Lower leg skin (tissue), 4 donors: ENCODE results near the gene CEP350. TPM values are rescaled to one million over a fixed set of nuclear protein-coding genes. Genes with fewer than 3 reads are reported as not detected.
A peak's percentile ranks its signal among the peaks of the same experiment; 100 is the strongest.

Source experiments
- DNase-seq, 2 donors: peaks; one replicate each; pipeline ENCODE4 v3.0.0-alpha.2; 2019; ENCODE audit warnings: low spot score in 2 of 2
- H3K4me3 ChIP-seq: fragments of 200-600 bp; sonication (generic); 2 replicates; pipeline ENCODE4 v1.5.1; 2017; ENCODE audit warnings: mild to moderate bottlenecking, low read depth; ENCODE audit not compliant: poor library complexity, severe bottlenecking
- CTCF ChIP-seq, 3 donors: fragments of 450-650 bp; IDR thresholded peaks; one replicate each; pipeline ENCODE4 v1.5.1; 2016; ENCODE audit warnings: antibody characterized with exemption in 3 of 3, mild to moderate bottlenecking in 3 of 3, moderate library complexity in 2 of 3
- POLR2A ChIP-seq, 2 donors: fragments of 450-650 bp; IDR thresholded peaks; one replicate each; pipeline ENCODE4 v1.6.1; 2016 to 2017; ENCODE audit warnings: antibody characterized with exemption in 2 of 2, mild to moderate bottlenecking in 1 of 2, moderate library complexity in 1 of 2
- WGBS, 2 donors: methylation state at CpG; one replicate each; pipeline ENCODE4 v1.1.5; 2018; 5-methylcytosine and 5-hydroxymethylcytosine counted together
- intact Hi-C: fragments of 100-400 bp; cut with DNase I; formaldehyde crosslinking; loops from one replicate; pipeline ENCODE4 v1.15.0; 2023; ENCODE audit warnings: low total_unique reads
- total RNA-seq, 4 donors: library from RNA; depleted of rRNA; stranded (reverse); fragments of >200 nt; gene quantifications; one replicate each; pipeline ENCODE4 v1.1.0, GENCODE V29; 2016

The CEP350 gene
- total RNA-seq, 4 donors from 2014 or later: 55.8 to 85.6 (median 59.9) TPM

GRCh38 chr1:180154003-180154324 is 199.4 kb downstream of the CEP350 start:
- 17 to 26% methylated on average over 7 of the region's 7 CpGs for WGBS, 2 donors
- H3K4me3 ChIP-seq: peak overlapping the region; percentile 46
- TF ChIP-seq CTCF (IDR thresholded peaks at IDR 0.05) (no peak), POLR2A (IDR thresholded peaks at IDR 0.05) (no peak)
- no peak for DNase-seq
- intact Hi-C loops: no loop called here

- intact Hi-C loops: no loop called here
These were observed 199.9 kb downstream of the CEP350 start, which contains the start of gene QSOX1 for GRCh38 chr1:180154325-180155181. QSOX1 (plus strand) TSS chr1:180154869; CDS start chr1:180154908, 39 bp downstream.

GRCh38 chr1:180155182-180155682 is 200.6 kb downstream of the CEP350 start:
- 1 to 4% methylated on average over 29 of the region's 29 CpGs for WGBS, 2 donors
- peak overlapping the region; percentile 79 for H3K4me3 ChIP-seq
- no peak for DNase-seq
- intact Hi-C loops: no loop called here
- TF ChIP-seq POLR2A (IDR thresholded peaks at IDR 0.05) (no peak), CTCF (IDR thresholded peaks at IDR 0.05) (no peak)

More at GRCh38 chr1:180154325-180155181, 199.9 kb downstream of the CEP350 start, which contains the start of gene QSOX1:
- peak; percentile 78 to 97 for DNase-seq
- H3K4me3 ChIP-seq: peak within 1 kb of the TSS; percentile 79
- WGBS, 2 donors: 0 to 1% methylated on average over 9 to 45 of the region's 100 CpGs
- TF ChIP-seq POLR2A (IDR thresholded peaks at IDR 0.05) (no peak), CTCF (IDR thresholded peaks at IDR 0.05) (no peak)

GRCh38 chr1:180156201-180156600 is 201.6 kb downstream of the CEP350 start:
- intact Hi-C loops: no loop called here
- 76 to 85% methylated on average over 4 of the region's 4 CpGs for WGBS, 2 donors
- no peak overlapping the region for H3K4me3 ChIP-seq
- DNase-seq: no peak
- TF ChIP-seq POLR2A (IDR thresholded peaks at IDR 0.05) (no peak), CTCF (IDR thresholded peaks at IDR 0.05) (no peak)

GRCh38 chr1:180156631-180157091 is 202.1 kb downstream of the CEP350 start:
- DNase-seq: no peak
- no peak overlapping the region for H3K4me3 ChIP-seq
- TF ChIP-seq CTCF (IDR thresholded peaks at IDR 0.05) (no peak), POLR2A (IDR thresholded peaks at IDR 0.05) (no peak)
- intact Hi-C loops: no loop called here
- 79 to 86% methylated on average over 2 of the region's 2 CpGs for WGBS, 2 donors
